DND-41 (cell line): ENCODE results near the gene DCLRE1C.

ENCODE experiments used
- EZH2 ChIP-seq: IDR thresholded peaks from 3 replicates; pipeline ENCODE4 v1.6.1; 2012; ENCODE audit warnings: borderline replicate concordance, low read depth, mild to moderate bottlenecking, moderate library complexity, low read length, inconsistent platforms; ENCODE audit not compliant: severe bottlenecking
- TF ChIP-seq, protein P1 (sequence below): IDR thresholded peaks from 2 replicates; pipeline ENCODE4 v1.5.1; 2012; ENCODE audit warnings: borderline replicate concordance, low read length, moderate library complexity, mild to moderate bottlenecking; ENCODE audit not compliant: poor library complexity, severe bottlenecking; ENCODE audit errors: extremely low read depth

DNA sequence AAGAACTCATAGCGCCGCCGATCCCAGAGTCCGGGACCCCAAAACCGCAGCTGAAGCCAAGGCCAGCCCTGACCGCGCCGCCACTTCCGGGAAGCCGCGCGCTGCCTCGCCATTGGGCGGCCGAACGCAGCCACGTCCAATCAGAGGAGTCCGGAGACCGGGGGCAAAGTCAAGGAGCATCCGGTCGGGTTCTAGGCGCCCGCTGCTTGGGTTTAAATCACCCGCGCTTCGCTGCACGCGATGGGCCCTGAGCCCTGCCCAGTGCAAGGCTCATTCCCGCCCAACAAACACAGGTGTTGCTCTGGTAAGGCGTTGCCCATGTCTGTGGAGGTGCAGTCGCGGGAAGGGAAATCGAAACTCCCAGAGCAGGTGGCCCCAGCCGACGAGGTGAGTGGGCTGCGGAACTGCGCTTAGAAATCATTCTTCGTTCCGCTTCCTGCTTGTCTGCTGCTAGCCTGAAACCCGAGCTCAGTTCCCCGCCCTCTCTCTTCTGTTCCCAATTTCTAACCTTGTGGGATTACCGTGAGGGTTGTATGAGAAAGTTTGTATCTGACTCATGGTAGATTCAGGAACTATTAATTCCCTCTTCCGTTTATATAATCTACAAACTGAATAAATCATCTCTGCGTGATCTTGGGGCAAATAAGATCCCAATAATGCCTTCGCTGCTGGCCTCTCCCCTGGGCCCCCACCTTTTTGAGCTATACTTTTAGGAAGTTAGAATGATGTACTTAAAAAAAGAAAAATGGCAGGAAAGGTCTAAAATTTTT is at the start of gene DCLRE1C:
- no peak for TF ChIP-seq EZH2
- TF ChIP-seq, protein P1, sequence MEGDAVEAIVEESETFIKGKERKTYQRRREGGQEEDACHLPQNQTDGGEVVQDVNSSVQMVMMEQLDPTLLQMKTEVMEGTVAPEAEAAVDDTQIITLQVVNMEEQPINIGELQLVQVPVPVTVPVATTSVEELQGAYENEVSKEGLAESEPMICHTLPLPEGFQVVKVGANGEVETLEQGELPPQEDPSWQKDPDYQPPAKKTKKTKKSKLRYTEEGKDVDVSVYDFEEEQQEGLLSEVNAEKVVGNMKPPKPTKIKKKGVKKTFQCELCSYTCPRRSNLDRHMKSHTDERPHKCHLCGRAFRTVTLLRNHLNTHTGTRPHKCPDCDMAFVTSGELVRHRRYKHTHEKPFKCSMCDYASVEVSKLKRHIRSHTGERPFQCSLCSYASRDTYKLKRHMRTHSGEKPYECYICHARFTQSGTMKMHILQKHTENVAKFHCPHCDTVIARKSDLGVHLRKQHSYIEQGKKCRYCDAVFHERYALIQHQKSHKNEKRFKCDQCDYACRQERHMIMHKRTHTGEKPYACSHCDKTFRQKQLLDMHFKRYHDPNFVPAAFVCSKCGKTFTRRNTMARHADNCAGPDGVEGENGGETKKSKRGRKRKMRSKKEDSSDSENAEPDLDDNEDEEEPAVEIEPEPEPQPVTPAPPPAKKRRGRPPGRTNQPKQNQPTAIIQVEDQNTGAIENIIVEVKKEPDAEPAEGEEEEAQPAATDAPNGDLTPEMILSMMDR = no peak
